OCI-M1 (cell line): ENCODE results near the gene RASGEF1C.
"Not testable (repeated sequence)": the region's sequence is repeated elsewhere in the genome, so short reads cannot be mapped to it uniquely, and the experiment has no call there.

Experiments used
- DNase-seq: peaks from one replicate; lab custom pipeline; 2025; lab: John Stamatoyannopoulos, UW

Gene RASGEF1C

GRCh38 chr5:180099733-180100611 is 109.0 kb downstream of the RASGEF1C start:
- no peak for DNase-seq

DNA sequence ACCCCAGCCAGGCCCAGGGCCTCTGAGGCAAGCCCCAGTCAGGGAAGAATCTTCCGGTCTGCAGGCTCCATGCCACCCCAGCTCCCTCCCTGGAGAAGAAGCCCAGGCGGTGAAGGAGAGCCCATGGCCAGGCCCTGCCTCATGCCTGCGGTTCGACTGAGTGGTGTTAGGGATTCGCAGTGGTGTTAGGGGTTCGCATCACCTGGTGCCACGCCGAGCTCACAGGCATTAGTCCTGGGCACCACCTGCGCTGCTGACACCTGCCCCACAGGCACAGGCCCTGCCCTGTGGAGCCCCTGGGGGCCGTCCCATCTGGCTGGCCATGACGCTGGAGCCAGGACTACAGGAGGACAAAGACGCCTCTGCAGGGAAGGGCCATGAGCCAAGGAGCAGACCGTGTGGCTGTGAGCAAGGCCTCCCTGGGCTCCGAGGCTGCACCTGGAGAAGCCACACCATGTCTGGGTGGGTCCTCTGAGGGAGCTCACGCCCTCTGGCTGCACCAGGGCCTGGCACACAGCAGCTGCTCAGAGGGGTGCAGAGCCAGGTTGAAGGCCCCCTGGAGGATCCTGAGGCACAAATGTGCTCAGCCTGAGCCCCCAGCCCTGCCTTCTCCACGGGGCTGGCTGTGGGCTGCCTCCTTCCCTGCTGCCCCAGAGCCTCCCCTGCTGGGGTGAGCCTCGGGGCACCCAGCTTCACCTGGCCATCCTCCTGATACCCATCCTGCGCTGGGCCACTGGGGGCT is 109.8 kb downstream of the RASGEF1C start:
- no peak for DNase-seq

DNA sequence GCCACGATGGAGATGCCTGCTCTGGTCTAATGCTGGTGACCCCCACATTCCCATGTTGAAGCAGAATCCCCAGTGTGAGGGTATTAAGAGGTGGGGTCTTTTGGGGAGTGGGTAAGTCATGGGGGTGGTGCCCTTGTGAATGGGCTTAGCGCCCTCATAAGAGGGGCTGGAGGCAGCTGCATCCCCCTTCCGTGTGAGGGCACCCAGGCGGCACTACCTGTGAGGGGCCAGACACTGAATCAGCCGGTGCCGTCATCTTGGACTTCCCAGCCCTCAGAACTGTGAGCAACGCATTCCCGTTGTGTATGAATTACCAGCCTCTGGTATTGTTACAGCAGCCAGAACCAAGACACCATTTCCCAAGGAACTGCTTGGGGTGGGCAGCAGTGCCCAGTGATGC is 110.5 kb downstream of the RASGEF1C start:
- no peak for DNase-seq

- no peak for DNase-seq
Observed at GRCh38 chr5:180097926-180098325, 111.1 kb downstream of the RASGEF1C start.

DNA sequence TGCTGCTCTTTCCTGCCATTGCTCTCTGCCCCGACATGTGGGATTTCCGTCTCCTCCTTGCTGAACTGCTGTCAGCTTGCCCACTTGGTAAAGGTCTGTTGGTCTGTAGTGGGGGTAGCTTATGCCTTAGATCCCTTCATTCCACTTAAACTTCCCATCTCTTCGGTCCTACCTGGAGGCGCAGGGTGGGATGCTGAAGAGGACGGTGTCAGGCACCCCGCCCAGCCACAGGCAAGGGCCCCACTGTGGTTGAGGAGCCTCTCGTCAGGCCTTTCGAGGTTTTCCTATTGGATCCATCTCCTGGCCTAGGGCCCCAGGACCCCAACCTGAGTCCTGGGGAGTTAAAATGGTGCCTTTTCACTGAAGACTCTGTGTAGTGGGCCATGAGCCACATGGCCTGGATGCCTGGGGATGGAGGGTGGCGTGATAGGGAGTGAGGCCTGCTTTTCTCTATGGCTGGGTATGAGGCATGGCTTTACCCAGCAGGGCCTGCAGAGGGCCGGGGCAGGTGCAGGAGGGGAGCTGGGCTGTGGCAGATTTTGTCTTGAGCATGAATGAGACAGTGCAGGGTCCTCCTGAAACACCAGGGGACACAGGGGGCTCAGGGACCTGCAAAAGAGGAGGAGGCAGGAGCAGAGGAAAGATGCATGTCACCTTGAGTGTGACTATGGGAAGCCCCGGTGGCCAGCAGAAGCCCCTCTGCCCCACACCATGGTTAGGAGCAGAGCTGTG is 111.7 kb downstream of the RASGEF1C start:
- DNase-seq, result no peak

DNA sequence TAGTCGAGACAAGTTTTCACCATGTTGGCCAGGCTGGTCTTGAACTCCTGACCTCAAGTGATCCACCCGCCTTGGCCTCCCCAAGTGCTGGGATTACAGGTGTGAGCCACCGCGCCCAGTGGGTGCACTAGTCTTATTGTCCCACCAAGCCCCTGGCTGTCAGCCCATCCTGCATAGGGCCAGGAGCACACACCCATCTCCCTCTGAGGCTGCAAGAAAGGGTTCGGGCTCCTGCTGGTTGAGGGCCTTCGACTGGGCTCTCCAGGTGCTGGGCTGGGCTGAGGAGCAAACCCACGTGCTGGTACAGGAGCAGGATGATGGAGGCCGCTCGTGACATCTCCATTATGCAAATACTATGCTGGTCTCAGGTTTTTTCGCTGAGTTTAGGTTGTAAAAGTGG is 112.4 kb downstream of the RASGEF1C start:
- DNase-seq, result no peak

DNA sequence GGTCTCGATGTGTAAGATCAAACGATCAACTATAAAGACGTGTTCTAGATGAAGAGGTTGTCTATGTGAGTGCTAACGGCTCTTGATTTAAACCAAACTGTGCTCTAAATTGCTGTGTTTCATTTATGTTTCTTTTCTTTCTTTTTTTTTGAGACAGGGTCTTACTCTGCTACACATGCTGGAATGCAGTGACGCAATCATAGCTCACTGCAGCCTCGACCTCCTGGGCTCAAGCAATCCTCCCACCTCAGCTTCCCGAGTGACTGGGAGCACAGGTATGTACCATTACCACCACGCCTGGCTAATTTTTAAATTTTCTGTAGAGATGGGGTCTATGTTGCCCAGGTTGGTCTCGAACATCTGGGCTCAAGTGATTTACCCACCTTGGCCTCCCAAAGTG is 113.5 kb downstream of the RASGEF1C start:
- no peak for DNase-seq

DNA sequence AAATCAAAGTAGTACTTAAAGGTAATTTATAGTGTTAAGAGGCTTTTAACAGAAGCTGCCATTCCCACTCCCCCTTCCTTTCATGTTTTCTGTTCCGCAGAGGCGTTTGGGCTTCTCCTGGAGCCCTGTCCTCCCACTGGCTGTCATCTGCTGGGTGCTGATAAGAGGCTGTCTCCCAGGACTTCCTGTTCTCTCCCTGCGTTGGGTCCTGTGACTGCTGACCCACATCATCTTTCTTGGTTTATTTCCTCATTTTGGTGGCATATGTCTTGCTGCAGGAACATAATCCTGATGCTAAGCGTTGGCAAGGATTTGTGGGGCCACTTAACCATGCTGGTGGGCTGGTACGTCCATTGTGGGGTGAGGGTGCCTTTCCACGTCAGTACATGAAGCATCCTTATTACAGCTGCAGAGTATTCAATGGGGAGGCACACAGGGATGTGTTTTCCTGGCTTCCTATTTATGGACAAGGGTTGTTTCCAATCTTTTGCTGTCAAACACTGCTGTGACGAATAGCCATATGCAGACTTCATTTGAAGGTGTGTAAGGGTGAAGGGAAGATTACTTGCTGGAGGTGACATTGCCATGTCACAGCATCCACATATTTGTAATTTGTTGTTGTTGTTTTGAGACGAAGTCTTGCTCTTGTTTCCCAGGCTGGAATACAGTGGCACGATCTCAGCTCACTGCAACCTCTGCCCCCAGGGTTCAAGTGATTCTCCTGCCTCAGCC is 115.2 kb downstream of the RASGEF1C start:
- peak; percentile 99 for DNase-seq

GRCh38 chr5:180093241-180093640 is 115.8 kb downstream of the RASGEF1C start:
- DNase-seq, result no peak

DNA sequence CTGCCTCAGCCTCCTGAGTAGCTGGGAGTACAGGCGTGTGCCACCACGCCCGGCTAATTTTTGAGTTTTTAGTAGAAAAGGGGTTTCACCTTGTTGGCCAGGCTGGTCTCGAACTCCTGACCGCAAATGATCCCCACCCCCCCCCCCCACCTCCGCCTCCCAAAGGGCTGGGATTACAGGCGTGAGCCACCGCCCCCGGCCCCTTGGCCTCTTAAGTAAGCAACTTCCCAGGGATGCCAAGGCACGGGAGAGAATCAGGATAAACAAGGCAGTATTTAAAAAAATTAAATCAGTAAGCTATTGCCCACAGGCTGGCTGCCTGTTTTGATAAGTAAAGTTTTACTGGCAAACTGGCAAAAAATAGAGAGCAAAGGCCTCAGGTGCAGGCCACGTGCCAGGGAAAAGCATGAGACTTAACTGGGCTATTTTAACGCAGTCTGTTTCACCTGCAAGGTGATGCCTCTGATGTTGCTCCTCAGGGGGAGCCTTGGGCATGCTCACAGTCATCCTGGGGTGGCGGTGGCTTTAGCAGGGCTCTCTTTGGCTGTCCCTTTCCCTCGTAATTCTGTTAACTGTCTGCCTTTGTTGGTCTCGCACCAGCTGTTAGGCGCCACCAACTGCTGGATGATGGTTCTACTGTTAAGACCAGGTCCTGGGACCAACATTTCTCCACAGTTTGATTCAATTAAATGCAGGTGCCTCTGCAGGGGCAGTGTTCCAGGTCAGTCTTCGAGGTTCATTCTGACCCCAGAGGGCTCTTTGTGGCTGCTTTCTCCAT is 118.1 kb downstream of the RASGEF1C start:
- DNase-seq, result peak; percentile 85

DNA sequence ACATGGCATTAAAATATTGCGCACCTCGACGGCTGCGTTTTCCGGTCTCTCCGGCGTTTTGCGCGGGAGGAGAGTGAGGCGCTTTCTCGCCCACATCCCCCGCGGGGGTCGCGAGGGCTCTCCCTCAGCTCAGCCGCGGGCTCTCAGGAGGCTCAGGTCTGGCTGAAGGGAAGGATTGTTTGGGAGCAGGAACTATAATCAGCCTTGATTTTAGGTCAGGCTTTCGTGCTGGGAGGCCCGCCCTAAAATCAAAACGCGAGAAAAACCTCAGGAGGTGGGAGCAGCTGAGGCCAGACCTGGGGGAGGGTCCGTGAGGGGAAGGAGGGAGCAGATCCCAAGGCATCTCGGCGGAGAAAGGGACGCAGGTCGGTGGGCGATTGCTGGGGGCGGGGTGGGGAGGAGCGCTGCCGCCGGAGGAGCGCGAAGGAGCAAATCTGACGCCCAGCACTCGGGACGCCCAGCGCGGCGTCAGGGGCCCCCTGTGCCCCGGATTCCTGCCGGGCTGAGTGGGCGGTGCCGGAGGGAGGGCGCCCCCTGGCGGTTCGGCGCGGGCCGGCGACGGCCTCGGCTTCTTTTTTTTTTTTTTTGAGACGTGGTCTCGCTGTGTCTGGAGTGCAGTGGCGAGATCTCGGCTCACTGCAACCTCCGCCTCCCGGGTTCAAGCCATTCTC is 118.8 kb downstream of the RASGEF1C start:
- DNase-seq, result peak; percentile 82

GRCh38 chr5:180089628-180090027 is 119.4 kb downstream of the RASGEF1C start:
- DNase-seq, result not testable (repeated sequence)

- no peak for DNase-seq
Observed at GRCh38 chr5:180088561-180088960, 120.5 kb downstream of the RASGEF1C start.

DNA sequence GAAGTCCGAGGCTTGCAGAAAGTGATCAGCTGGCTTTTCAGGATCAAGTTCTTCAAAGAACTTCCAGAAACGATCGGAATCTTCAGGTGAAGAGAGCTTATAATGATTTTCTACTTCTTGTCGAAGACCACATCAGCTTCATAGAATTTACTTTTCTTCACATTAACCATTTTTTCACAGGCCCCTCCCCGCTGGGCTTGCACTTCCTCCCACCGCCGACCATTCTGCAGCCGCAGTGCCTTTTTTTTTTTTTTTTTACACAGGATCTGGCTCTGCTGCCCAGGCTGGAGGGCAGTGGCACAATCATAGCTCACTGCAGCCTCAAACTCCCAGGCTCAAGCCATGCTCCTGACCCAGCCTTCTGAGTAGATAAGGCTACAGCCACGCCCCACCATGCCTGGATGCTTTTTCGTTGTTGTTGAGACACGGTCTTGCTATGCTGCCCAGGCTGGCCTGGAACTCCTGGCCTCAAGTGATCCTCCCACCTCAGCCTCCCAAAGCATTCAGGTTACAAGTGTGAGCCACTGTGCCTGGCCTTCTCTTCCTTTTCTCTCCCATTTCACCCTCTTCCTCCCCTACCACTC is 122.1 kb downstream of the RASGEF1C start:
- DNase-seq, result peak; percentile 9

DNA sequence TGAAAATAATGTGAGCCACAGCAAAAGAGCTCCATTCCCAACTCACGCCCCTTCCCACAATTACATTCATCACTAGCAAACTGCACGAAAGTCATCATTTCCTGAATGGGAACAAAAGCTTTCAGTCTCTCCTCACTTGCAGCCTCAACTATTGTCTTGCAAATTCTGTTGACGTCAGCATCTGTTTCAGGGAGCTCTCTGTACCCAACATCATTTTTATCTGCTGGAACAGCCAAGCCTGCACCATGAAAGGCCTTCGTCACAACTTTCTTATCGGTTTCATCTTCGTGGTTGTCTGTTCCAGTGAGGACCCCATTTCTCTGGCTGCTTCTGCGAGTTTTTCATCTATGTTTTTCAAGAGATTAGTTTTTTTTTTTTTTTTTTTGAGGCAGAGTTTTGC is 123.2 kb downstream of the RASGEF1C start:
- DNase-seq, result peak; percentile 69

- DNase-seq, result peak; percentile 88
Observed at GRCh38 chr5:180084638-180085561, 124.1 kb downstream of the RASGEF1C start.

GRCh38 chr5:180083529-180084060 is 125.4 kb downstream of the RASGEF1C start:
- DNase-seq, result no peak

DNA sequence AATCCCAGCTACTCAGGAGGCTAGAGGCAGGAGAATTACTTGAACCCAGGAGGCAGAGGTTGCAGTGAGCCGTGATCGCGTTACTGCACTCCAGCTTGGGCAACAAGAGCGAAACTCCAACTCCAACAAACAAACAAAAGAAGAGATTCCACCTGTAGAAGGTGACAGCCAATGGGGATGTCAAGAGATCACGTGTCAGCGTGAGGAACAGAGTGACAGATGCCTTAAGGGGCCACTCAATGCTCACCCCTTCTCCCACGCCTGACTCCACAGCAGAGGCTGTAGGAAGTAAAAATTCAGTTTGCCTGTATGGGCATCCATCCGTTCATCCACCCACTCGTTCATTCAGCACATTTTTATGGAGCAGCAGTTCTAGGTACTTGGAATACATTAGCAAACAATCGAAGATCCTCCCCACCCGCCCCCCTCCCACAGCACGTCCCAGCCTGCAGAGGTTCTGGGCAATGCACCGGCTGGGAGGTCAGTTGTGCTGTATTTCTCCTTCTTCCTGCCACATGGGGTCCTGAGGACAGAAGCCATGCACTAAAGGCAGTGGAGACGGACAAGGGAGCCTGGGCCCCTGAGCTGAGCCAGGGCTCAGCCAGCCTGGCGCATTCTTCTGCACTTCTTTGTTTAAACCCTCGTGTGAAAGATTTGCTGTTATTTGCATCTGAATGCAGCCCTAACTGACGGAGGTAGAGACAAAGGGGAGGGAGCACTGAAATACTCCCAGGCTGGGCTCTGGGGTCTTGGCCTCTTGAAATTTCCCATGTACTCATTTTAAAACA is 126.2 kb downstream of the RASGEF1C start:
- no peak for DNase-seq
